ENCODE results near the gene GFER.
A peak's percentile ranks its signal among the peaks of the same experiment; 100 is the strongest.

DNA sequence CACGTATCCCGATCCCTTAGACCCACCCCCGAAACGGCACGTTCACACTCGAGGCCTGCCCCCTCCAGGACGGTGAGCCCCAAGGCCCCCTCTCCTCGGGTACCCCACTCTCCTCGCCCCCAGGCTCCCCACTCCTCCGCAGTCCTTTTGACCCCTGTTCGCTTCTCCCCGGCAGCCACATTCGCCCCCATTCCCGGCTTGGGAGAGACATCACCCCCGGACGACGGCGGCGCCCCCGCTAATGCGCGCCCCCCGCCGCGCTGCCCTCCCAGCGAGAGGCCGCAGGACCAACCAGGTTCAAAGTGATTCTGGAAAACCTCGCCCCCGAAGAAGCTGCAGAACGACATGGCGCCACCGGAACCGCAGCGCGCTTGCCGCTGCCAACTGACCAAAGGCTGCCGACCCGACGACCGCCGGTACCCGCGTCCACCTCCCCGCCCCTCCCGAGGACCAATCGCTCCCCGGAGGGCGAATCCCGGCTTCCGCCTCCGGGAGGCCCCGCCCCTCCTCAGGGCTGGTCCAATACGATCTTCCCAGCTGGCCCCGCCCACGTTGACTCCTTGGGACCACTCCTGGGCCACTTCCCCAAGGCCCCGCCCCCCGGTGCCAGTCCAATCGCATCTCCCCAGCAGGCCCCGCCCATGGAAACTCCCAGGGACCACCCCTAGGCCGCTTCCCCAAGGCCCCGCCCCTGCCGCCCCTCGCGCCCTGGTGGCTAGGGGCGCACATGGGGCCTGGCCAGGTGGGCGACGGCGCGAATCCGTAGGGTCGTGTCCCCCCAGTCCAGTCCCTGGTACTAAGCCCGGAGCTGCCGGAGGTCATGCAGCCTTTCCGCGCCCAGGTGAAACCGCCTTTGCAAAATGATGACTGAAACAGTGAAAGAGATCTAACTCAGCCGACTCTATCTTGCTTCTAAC is 40.9 kb upstream of the GFER start, which contains the start of gene MSRB1:
- TF ChIP-seq MAFK (IDR thresholded peaks at IDR 0.05; ENCODE audit: low read depth, low read length) (no peak), KDM1A (IDR thresholded peaks at IDR 0.05; ENCODE audit: borderline replicate concordance, low read length) (no peak), EZH2 (IDR thresholded peaks at IDR 0.05; ENCODE audit: low read depth, low read length, severe bottlenecking) (no peak), SP1 (IDR thresholded peaks at IDR 0.05; ENCODE audit: low read depth, low read length) (peak; percentile 66; the same call in 1 of the 2 replicates), POLR2A (IDR thresholded peaks at IDR 0.05; ENCODE audit: control extremely low read depth in 1 of 2, low read depth in 2 of 2, low read length in 2 of 2) (peak in 1 of 2 experiments; percentile 80; a peak in 2 of 3 replicates), SIRT6 (IDR thresholded peaks at IDR 0.05; ENCODE audit: low read length) (no peak), CHD2 (IDR thresholded peaks at IDR 0.05; ENCODE audit: low read length) (no peak), EP300 (IDR thresholded peaks at IDR 0.05; ENCODE audit: borderline replicate concordance in 1 of 2, low read depth in 2 of 2, low read length in 2 of 2) (no peak), BACH1 (IDR thresholded peaks at IDR 0.05; ENCODE audit: low read length) (no peak), JUN (IDR thresholded peaks at IDR 0.05; ENCODE audit: low read depth, low read length) (no peak)
- TF ChIP-seq, protein P1, sequence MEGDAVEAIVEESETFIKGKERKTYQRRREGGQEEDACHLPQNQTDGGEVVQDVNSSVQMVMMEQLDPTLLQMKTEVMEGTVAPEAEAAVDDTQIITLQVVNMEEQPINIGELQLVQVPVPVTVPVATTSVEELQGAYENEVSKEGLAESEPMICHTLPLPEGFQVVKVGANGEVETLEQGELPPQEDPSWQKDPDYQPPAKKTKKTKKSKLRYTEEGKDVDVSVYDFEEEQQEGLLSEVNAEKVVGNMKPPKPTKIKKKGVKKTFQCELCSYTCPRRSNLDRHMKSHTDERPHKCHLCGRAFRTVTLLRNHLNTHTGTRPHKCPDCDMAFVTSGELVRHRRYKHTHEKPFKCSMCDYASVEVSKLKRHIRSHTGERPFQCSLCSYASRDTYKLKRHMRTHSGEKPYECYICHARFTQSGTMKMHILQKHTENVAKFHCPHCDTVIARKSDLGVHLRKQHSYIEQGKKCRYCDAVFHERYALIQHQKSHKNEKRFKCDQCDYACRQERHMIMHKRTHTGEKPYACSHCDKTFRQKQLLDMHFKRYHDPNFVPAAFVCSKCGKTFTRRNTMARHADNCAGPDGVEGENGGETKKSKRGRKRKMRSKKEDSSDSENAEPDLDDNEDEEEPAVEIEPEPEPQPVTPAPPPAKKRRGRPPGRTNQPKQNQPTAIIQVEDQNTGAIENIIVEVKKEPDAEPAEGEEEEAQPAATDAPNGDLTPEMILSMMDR (IDR thresholded peaks at IDR 0.05; ENCODE audit: control extremely low read depth in 1 of 3, insufficient read depth in 1 of 3, low read depth in 1 of 3, low read length in 3 of 3): no peak; a peak in 1 of 4 replicates
